Sigmoid colon (tissue), 4 donors: ENCODE data around the gene GINS2.

Source experiments
- CTCF ChIP-seq, 4 experiments: fragments of 450-650 bp in 3 of 4; fragments of 200-600 bp in 1 of 4; IDR thresholded peaks; one replicate each; pipeline ENCODE4 v1.5.1; 2016 to 2019; ENCODE audit warnings: antibody characterized with exemption in 4 of 4, mild to moderate bottlenecking in 3 of 4, moderate library complexity in 2 of 4
- EP300 ChIP-seq, 4 donors: sonication (generic); formaldehyde crosslinking; IDR thresholded peaks; one replicate each; pipeline ENCODE4 v1.6.1; 2017; ENCODE audit warnings: antibody characterized with exemption in 4 of 4
- POLR2A ChIP-seq, 2 donors: fragments of 450-650 bp; IDR thresholded peaks; one replicate each; pipeline ENCODE4 v1.6.1; 2016; ENCODE audit warnings: antibody characterized with exemption in 2 of 2, mild to moderate bottlenecking in 2 of 2, moderate library complexity in 2 of 2

GRCh38 chr16:85662482-85662812 lies 26.3 kb downstream of the GINS2 start:
- no peak for TF ChIP-seq EP300 (IDR thresholded peaks at IDR 0.05)
- TF ChIP-seq CTCF (IDR thresholded peaks at IDR 0.05), result no peak
- no peak for TF ChIP-seq POLR2A (IDR thresholded peaks at IDR 0.05)
